HG03039 (cell line): ENCODE data around the gene SHANK2.
"Not testable (repeated sequence)": the region's sequence is repeated elsewhere in the genome, so short reads cannot be mapped to it uniquely, and the experiment has no call there.

Experiments
- ATAC-seq: cut with Tn5 transposase; IDR thresholded peaks from one replicate; pipeline ENCODE4 v1.9.1; 2021; ENCODE audit warnings: mild to moderate bottlenecking, moderate library complexity; ENCODE audit not compliant: unreplicated experiment

The SHANK2 gene

GRCh38 chr11:71245601-71246391, 6.6 kb downstream of the SHANK2 start:
- ATAC-seq = no peak

DNA sequence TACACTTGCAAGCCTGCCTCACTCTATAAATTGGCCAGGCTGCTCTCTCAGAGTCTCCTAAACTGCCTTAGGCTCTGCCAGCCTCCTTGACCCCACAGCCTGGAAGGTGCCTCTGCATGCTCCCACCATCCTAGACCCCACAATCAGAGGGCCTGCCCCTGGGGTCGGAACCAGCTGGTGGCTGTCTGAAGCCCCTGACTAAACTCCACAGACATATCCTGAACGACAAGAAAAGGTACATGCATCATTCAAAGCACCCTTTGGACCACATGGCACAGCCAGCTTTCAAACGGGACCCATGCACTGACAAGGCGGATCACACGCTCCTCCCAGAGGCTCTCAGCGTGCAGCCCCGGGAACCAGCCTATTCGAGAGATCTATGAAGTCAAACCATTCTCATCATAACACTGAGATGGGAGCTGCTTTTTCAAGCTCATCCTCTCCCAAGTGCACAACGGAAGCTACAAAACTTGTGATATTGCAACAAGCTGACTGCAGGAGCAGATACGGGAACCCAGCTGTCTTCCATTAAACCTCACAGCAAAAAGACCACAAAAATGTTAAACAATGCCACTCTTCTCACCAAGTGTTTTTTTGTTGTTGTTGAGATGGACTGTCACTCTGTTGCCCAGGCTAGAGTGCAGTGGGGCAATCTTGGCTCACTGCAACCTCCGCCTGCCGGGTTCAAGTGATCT, 8.1 kb downstream of the SHANK2 start:
- ATAC-seq = no peak

DNA sequence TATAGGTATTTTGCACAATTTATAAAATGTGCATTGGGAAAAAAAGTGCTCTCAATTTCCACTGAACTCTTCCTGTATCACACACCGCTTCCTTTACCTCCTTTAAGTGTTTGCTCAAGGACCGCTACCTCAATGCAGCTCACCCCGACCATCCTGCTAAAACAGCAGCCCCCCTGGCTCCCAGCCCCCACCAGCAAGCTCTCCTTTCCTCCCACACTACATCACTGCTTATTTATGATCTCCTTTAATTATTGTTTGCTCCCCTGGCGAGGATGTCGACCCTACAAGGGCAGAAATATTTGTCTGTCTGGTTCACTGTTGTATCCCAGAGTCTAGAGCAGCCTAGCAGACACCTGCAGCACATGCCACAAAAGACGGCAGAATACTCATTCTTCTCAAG, 10.0 kb downstream of the SHANK2 start:
- ATAC-seq = no peak

DNA sequence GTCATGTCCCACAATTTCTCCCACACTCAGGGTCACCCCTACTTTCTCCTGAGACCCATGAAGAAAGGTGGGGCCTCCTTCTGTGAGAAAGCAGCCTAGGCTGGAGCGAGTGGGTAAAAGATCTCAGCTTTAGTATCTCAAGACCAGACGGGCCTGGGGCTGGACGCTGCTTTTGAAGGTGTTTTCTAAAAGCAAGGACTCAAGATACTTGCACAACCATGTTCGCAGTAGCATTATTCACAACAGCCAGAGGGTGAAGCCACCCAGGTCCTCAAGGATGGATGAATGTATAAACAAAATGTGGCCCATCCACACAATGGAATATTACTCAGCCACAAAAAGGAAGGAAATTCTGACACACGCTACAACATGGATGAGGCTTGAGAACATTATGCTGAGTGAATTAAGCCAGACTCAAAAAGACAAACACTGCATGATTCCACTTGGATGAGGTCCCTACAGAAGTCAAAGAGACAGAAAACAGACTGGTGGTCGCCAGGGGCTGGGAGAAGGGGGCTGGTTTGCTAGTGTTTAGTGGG, 10.6 kb downstream of the SHANK2 start:
- no peak for ATAC-seq

DNA sequence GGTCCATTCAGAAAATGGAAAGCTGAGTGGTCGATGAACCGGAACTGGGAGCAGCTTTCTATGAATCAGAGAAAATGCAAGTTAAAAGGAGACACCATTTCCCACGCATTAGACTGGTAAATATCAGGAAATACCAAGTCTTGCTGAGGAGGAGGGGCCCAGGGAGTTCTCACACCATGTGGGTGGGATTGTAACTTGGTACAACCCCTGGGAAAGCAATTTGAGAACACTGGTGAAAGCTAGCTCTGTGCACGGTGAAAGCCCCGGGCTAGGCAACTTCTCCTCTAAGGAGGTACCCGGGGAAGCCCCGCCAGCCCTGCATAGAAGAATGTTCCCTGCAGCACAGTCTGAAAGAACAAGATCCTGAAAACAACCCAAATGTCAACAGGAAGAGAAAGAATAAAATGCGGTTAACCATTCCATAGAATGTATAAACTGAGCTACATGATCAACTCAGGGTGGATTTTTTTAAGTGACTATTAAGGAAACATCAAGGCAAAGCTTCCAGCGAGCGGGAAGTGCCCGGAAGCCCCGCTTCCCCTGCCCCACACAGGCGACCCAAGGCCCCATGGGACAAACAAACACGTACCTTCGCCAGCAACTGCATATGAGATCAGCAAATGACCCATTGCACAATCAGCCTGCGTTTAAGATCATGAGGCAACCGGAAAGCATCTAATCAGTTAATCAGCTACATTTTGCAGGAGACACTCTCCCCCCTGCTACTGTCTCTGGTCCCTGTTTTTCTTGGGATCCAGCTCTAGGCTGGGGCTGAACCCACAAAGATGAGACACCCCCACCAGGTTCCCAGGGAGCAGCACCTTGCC, 11.3 kb downstream of the SHANK2 start:
- ATAC-seq = no peak

DNA sequence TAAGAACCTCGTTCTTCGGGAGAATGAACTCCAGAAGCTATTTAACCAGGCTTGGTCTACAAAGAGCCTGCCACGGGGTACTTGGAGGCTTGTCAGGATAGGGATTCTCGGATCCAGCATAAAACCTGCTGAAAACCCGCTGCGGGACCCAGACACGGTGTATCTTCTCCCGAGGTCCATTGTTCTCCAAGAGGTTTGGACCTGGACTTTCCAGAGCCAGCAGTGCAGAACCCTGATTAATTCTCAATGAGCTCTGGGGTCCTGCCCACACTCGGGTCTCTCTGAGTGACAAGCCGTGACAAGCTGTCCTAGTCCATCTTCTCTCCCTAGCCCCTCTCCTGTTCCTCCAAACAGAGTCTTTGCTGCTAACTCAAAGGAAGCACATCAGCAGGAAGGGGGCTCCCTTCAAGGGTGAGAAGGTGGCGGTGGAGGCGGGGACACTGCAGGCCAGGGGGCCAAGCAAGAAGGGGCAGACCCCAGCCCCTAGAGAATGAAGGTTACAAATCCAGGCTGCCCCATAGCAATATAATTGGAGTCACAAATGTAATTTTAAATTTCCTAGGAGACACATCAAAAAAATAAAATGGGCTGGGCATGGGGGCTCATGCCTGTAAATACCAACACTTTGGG, 12.2 kb downstream of the SHANK2 start:
- no peak for ATAC-seq

- ATAC-seq = no peak
These were observed 12.8 kb downstream of the SHANK2 start for GRCh38 chr11:71239581-71239980.

DNA sequence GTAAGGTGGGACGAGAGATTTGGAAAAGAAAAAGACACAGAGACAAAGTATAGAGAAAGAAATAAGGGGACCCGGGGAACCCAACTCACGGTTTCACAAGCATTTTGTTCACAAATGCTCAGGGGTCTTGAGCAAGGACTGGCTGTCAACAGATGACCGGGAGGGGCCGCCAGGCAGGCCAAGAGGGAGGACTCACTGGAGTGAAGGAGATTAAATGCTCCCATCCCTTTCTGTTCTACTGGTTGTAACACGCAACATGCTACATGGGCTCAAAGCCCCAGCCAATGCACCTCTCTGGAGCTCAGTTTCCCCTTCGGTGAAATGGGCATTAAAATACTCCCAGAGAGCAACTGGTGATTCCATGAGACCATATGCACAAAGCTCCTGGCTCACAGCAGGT, 13.4 kb downstream of the SHANK2 start:
- no peak for ATAC-seq

GRCh38 chr11:71238285-71238875, 14.0 kb downstream of the SHANK2 start:
- ATAC-seq = no peak

DNA sequence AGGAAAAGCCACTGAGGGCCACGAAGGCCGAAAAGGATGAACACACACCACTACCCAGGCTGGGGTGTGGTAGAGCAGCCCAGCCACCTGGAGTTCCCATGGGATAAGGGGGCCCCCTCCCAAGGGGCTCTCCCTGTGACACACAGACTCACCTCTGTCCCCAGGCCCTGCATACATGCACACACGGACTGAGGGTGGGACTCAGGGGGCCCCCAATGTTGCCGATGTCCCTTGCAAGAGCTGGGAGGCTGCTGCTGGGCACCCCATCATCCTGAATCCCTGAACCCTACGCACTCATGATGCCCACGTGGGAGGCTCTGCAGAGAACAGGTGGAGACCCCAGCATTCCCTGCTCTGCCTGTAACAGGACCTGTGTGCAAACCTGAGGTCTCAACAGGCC, 14.5 kb downstream of the SHANK2 start:
- no peak for ATAC-seq

GRCh38 chr11:71236836-71237475, 15.4 kb downstream of the SHANK2 start:
- no peak for ATAC-seq

- no peak for ATAC-seq
These were observed 16.7 kb downstream of the SHANK2 start for GRCh38 chr11:71235719-71236118.

GRCh38 chr11:71233896-71234852, 18.2 kb downstream of the SHANK2 start:
- ATAC-seq = not testable (repeated sequence)

GRCh38 chr11:71232364-71232763, 20.0 kb downstream of the SHANK2 start:
- no peak for ATAC-seq

- ATAC-seq = no peak
These were observed 23.4 kb downstream of the SHANK2 start for GRCh38 chr11:71228961-71229360.

DNA sequence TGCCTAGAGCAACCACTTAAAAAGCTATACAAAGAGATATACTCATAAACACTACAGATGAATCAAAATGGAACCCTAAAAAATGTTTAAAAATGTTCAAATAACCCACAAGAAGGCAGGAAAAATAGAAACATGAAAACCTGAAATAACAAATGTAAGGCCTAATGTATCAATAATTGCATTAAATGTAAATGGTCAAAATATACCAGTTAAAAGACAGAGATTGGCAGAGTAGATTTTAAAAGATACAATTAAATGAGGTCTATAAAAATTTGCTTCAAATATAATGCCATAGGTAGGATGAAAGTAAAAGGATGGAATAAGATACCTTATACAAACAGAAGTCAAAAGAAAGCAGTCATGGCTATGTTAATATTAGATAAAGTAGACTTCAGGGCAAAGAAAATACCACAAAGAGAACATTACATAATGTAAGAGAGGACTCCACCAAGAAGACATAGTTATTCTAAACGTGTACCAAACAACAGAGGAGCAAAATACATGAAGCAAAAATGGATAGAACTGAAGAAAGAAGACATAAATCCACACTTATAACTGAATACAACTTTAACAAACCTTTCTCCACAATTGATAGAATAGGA, 25.2 kb downstream of the SHANK2 start:
- no peak for ATAC-seq

- ATAC-seq = no peak
These were observed 28.4 kb downstream of the SHANK2 start for GRCh38 chr11:71223671-71224660.
